Measurements from ENCODE around the gene GANAB. TPM values are rescaled to one million over a fixed set of nuclear protein-coding genes. Genes with fewer than 3 reads are reported as not detected.
"Not testable (repeated sequence)": the region's sequence is repeated elsewhere in the genome, so short reads cannot be mapped to it uniquely, and the experiment has no call there.

GANAB gene
- total RNA-seq, 1 donor from 2014 or later: 229 TPM

- H3K9me3 ChIP-seq: no peaks in the 10 kb centered on the region
- TF ChIP-seq CTCF (IDR thresholded peaks at IDR 0.05): no peak
- peak overlapping the region; percentile 94 for H3K4me3 ChIP-seq
- ATAC-seq (no peak), DNase-seq (no peak)
- no peaks in the 10 kb centered on the region for H3K27me3 ChIP-seq
- intact Hi-C loops (cut with DNase I): no loop called here
- H3K4me1 ChIP-seq: peaks cover 27% of the 10 kb centered on the region
- peaks cover 39% of the 10 kb centered on the region for H3K36me3 ChIP-seq
- peak overlapping the region; percentile 92 for H3K27ac ChIP-seq
Observed at GRCh38 chr11:62677714-62678113, 31.3 kb upstream of the GANAB start.

DNA sequence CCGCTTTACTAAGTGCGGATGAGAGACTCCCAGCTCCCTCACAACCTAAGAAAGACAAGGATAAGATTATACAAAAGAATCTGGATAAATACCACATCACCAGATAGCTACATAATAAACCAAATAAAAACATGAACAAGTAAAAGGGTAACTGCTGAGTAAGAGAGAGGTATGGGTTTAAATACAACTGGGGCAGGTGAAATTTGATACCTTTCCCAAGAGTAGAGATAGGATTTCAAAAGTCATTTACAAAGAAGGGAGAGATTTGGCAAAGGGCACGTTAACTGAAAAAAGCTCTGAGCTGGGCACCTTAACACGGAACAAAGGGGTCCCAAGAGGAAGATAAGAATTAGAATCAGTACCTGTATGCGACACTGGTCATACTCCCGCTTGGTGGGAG lies 30.7 kb upstream of the GANAB start:
- ATAC-seq (no peak), DNase-seq (no peak)
- peaks cover 39% of the 10 kb centered on the region for H3K36me3 ChIP-seq
- no peaks in the 10 kb centered on the region for H3K9me3 ChIP-seq
- no peak for TF ChIP-seq CTCF (IDR thresholded peaks at IDR 0.05)
- no peaks in the 10 kb centered on the region for H3K27me3 ChIP-seq
- intact Hi-C loops (cut with DNase I): no loop called here
- no peak overlapping the region for H3K27ac ChIP-seq
- H3K4me1 ChIP-seq: peaks cover 33% of the 10 kb centered on the region
- H3K4me3 ChIP-seq: no peak overlapping the region

DNA sequence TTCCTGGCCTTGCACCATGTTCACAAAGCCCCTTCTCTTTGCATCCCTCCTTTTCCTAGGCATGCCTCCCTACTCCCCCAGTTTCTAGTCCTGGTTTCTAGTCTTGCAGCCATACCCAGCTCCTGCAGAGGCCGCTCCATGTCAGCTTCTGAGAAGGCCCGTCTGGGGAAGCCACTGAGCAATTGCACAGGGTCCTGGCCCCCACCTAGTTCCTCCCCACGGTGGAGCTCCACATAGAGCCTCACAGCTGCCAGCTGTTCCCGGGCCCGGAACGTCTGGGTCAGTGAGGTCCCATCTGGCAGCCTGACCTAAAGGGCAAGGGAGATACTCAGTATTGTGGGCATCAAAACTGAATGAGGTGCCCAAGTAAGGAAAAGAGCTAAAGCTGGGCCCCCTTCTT lies 30.3 kb upstream of the GANAB start:
- Histone ChIP-seq H3K4me3 (no peak overlapping the region), H3K4me1 (peaks cover 34% of the 10 kb centered on the region), H3K27ac (no peak overlapping the region), H3K36me3 (peaks cover 39% of the 10 kb centered on the region), H3K27me3 (no peaks in the 10 kb centered on the region), H3K9me3 (no peaks in the 10 kb centered on the region)
- DNase-seq (no peak), ATAC-seq (no peak)
- intact Hi-C loops (cut with DNase I): no loop called here
- TF ChIP-seq CTCF (IDR thresholded peaks at IDR 0.05): no peak

- H3K27ac ChIP-seq; ATAC-seq; intact Hi-C loops (cut with DNase I); H3K9me3 ChIP-seq; DNase-seq; H3K4me3 ChIP-seq; H3K27me3 ChIP-seq: not testable (repeated sequence)
- Histone ChIP-seq H3K36me3 (peaks cover 39% of the 10 kb centered on the region), H3K4me1 (peaks cover 37% of the 10 kb centered on the region)
Observed at GRCh38 chr11:62675415-62675814, 29.0 kb upstream of the GANAB start.

- H3K27ac ChIP-seq: no peak overlapping the region
- TF ChIP-seq CTCF (IDR thresholded peaks at IDR 0.05): no peak
- no peak for ATAC-seq
- intact Hi-C loops (cut with DNase I): no loop called here
- no peak overlapping the region for H3K4me3 ChIP-seq
- H3K27me3 ChIP-seq: no peaks in the 10 kb centered on the region
- no peaks in the 10 kb centered on the region for H3K9me3 ChIP-seq
- peaks cover 31% of the 10 kb centered on the region for H3K4me1 ChIP-seq
- peaks cover 43% of the 10 kb centered on the region for H3K36me3 ChIP-seq
- no peak for DNase-seq
Observed at GRCh38 chr11:62673196-62673525, 26.7 kb upstream of the GANAB start.

GRCh38 chr11:62671608-62672389 lies 25.4 kb upstream of the GANAB start, which contains the start of the genes LBHD1 and UQCC3:
Gene LBHD1 (minus strand): TSS chr11:62672267. CDS start chr11:62670031, 2,236 bp downstream.
Gene UQCC3 (plus strand): TSS chr11:62671673. CDS start chr11:62671746, 73 bp downstream.
- Histone ChIP-seq H3K27me3 (no peaks in the 10 kb centered on the region), H3K4me1 (peaks cover 32% of the 10 kb centered on the region), H3K9me3 (no peaks in the 10 kb centered on the region), H3K36me3 (peaks cover 33% of the 10 kb centered on the region), H3K27ac (peak within 1 kb of the TSS; percentile 89), H3K4me3 (peak within 1 kb of the TSS; percentile 88)
- peak; percentile 91 for ATAC-seq
- no peak for TF ChIP-seq CTCF (IDR thresholded peaks at IDR 0.05)
- peak; percentile 88 for DNase-seq
- intact Hi-C loops (cut with DNase I): no loop called here
